ENCODE data around the gene HMG20A.

HMG20A gene

GRCh38 chr15:77503240-77503639 lies 82.6 kb downstream of the HMG20A start:
- FAIRE-seq = no peak

- no peak for FAIRE-seq
Observed at GRCh38 chr15:77503764-77504163, 83.1 kb downstream of the HMG20A start.

- no peak for FAIRE-seq
Observed at GRCh38 chr15:77504306-77504705, 83.6 kb downstream of the HMG20A start.

GRCh38 chr15:77504871-77505270 lies 84.2 kb downstream of the HMG20A start:
- no peak for FAIRE-seq

- FAIRE-seq = no peak
Observed at GRCh38 chr15:77505556-77505955, 84.9 kb downstream of the HMG20A start.

- FAIRE-seq = no peak
Observed at GRCh38 chr15:77506311-77507142, 85.8 kb downstream of the HMG20A start.

- no peak for FAIRE-seq
Observed at GRCh38 chr15:77507143-77507897, 86.6 kb downstream of the HMG20A start.

- no peak for FAIRE-seq
Observed at GRCh38 chr15:77507911-77508310, 87.2 kb downstream of the HMG20A start.

- FAIRE-seq = no peak
Observed at GRCh38 chr15:77508541-77509243, 88.0 kb downstream of the HMG20A start.

- FAIRE-seq = no peak
Observed at GRCh38 chr15:77510066-77511057, 89.7 kb downstream of the HMG20A start.

GRCh38 chr15:77511869-77512268 lies 91.2 kb downstream of the HMG20A start:
- FAIRE-seq = no peak

- no peak for FAIRE-seq
Observed at GRCh38 chr15:77513226-77513625, 92.5 kb downstream of the HMG20A start.

GRCh38 chr15:77514641-77515402 lies 94.1 kb downstream of the HMG20A start:
- FAIRE-seq = no peak

- FAIRE-seq = no peak
Observed at GRCh38 chr15:77515613-77516012, 94.9 kb downstream of the HMG20A start.

GRCh38 chr15:77516076-77516475 lies 95.4 kb downstream of the HMG20A start:
- FAIRE-seq = no peak

GRCh38 chr15:77516786-77517185 lies 96.1 kb downstream of the HMG20A start:
- no peak for FAIRE-seq

- no peak for FAIRE-seq
Observed at GRCh38 chr15:77517579-77517978, 96.9 kb downstream of the HMG20A start.

GRCh38 chr15:77518458-77518857 lies 97.8 kb downstream of the HMG20A start:
- no peak for FAIRE-seq

GRCh38 chr15:77519540-77519939 lies 98.9 kb downstream of the HMG20A start:
- no peak for FAIRE-seq

- FAIRE-seq = no peak
Observed at GRCh38 chr15:77521206-77521605, 100.5 kb downstream of the HMG20A start.

- FAIRE-seq = no peak
Observed at GRCh38 chr15:77525400-77525811, 104.7 kb downstream of the HMG20A start.
